ENCODE data around the gene TRIM3.
A peak's percentile ranks its signal among the peaks of the same experiment; 100 is the strongest.

The TRIM3 gene

GRCh38 chr11:6488342-6488741 lies 14.6 kb upstream of the TRIM3 start:
- ATAC-seq (replicated peaks) (no peak), DNase-seq (no peak)
- Mint-ChIP-seq H3K4me3 (no peak overlapping the region), H3K4me1 (ENCODE audit: low read depth in 2 of 2) (peaks cover 7 to 11% of the 10 kb centered on the region in 2 donors), H3K9me3 (no peaks in the 10 kb centered on the region), H3K27ac (no peak overlapping the region), H3K36me3 (ENCODE audit: insufficient read depth) (peaks cover 17% of the 10 kb centered on the region), H3K27me3 (no peaks in the 10 kb centered on the region)

GRCh38 chr11:6486938-6487337 lies 13.2 kb upstream of the TRIM3 start:
- H3K9me3 Mint-ChIP-seq = no peaks in the 10 kb centered on the region
- DNase-seq (no peak), ATAC-seq (replicated peaks) (no peak)
- peaks cover 18% of the 10 kb centered on the region for H3K36me3 Mint-ChIP-seq (ENCODE audit: insufficient read depth)
- H3K4me1 Mint-ChIP-seq (ENCODE audit: low read depth in 2 of 2) = peaks cover 14 to 15% of the 10 kb centered on the region in 2 donors
- H3K27ac Mint-ChIP-seq = no peak overlapping the region
- no peak overlapping the region for H3K4me3 Mint-ChIP-seq
- no peaks in the 10 kb centered on the region for H3K27me3 Mint-ChIP-seq

- no peaks in the 10 kb centered on the region for H3K9me3 Mint-ChIP-seq
- ATAC-seq (replicated peaks) (no peak), DNase-seq (no peak)
- no peaks in the 10 kb centered on the region for H3K27me3 Mint-ChIP-seq
- H3K27ac Mint-ChIP-seq = no peak overlapping the region
- peaks cover 13 to 16% of the 10 kb centered on the region in 2 donors for H3K4me1 Mint-ChIP-seq (ENCODE audit: low read depth in 2 of 2)
- peaks cover 22% of the 10 kb centered on the region for H3K36me3 Mint-ChIP-seq (ENCODE audit: insufficient read depth)
- H3K4me3 Mint-ChIP-seq = no peak overlapping the region
These were observed 12.5 kb upstream of the TRIM3 start for GRCh38 chr11:6486256-6486655.

GRCh38 chr11:6485661-6486060 lies 11.9 kb upstream of the TRIM3 start:
- H3K27me3 Mint-ChIP-seq = no peaks in the 10 kb centered on the region
- peaks cover 19 to 22% of the 10 kb centered on the region in 2 donors for H3K4me1 Mint-ChIP-seq (ENCODE audit: low read depth in 2 of 2)
- no peak overlapping the region for H3K4me3 Mint-ChIP-seq
- DNase-seq (no peak), ATAC-seq (replicated peaks) (no peak)
- H3K27ac Mint-ChIP-seq = no peak overlapping the region
- peaks cover 26% of the 10 kb centered on the region for H3K36me3 Mint-ChIP-seq (ENCODE audit: insufficient read depth)
- H3K9me3 Mint-ChIP-seq = no peaks in the 10 kb centered on the region

- Mint-ChIP-seq H3K36me3 (ENCODE audit: insufficient read depth) (peaks cover 25% of the 10 kb centered on the region), H3K27me3 (no peaks in the 10 kb centered on the region)
- no peak for ATAC-seq (replicated peaks)
These were observed 9.3 kb upstream of the TRIM3 start for GRCh38 chr11:6483015-6483414.

GRCh38 chr11:6482441-6482840 lies 8.7 kb upstream of the TRIM3 start:
- ATAC-seq (replicated peaks) (no peak), DNase-seq (no peak)
- Mint-ChIP-seq H3K4me3 (peak overlapping the region; percentile 89 to 90), H3K27me3 (no peaks in the 10 kb centered on the region), H3K36me3 (ENCODE audit: insufficient read depth) (peaks cover 26% of the 10 kb centered on the region), H3K9me3 (no peaks in the 10 kb centered on the region), H3K27ac (peak overlapping the region; percentile 96 to 98), H3K4me1 (ENCODE audit: low read depth in 2 of 2) (peaks cover 26 to 32% of the 10 kb centered on the region in 2 donors)

More at GRCh38 chr11:6483015-6483414, 9.3 kb upstream of the TRIM3 start:
- Mint-ChIP-seq H3K27ac (peak overlapping the region; percentile 96 to 98), H3K4me3 (peak overlapping the region; percentile 89 to 90), H3K9me3 (no peaks in the 10 kb centered on the region), H3K4me1 (ENCODE audit: low read depth in 2 of 2) (peaks cover 26 to 32% of the 10 kb centered on the region in 2 donors)
- DNase-seq = no peak

- peaks cover 27% of the 10 kb centered on the region for H3K36me3 Mint-ChIP-seq (ENCODE audit: insufficient read depth)
- H3K27me3 Mint-ChIP-seq = no peaks in the 10 kb centered on the region
- ATAC-seq (replicated peaks) (peak; percentile 3), DNase-seq (peak in 1 of 3 experiments; percentile 18)
- H3K9me3 Mint-ChIP-seq = no peaks in the 10 kb centered on the region
- peak overlapping the region; percentile 89 to 90 for H3K4me3 Mint-ChIP-seq
- peaks cover 26 to 32% of the 10 kb centered on the region in 2 donors for H3K4me1 Mint-ChIP-seq (ENCODE audit: low read depth in 2 of 2)
- H3K27ac Mint-ChIP-seq = peak overlapping the region; percentile 96 to 98
These were observed 8.2 kb upstream of the TRIM3 start for GRCh38 chr11:6481924-6482275.

- peaks cover 27% of the 10 kb centered on the region for H3K36me3 Mint-ChIP-seq (ENCODE audit: insufficient read depth)
- H3K4me1 Mint-ChIP-seq (ENCODE audit: low read depth in 2 of 2) = peaks cover 26 to 32% of the 10 kb centered on the region in 2 donors
- H3K27ac Mint-ChIP-seq = peak within 1 kb of the TSS; percentile 96 to 98
- no peaks in the 10 kb centered on the region for H3K27me3 Mint-ChIP-seq
- ATAC-seq (replicated peaks) (peak; percentile 95), DNase-seq (peak; percentile 94 to 97 (median 96))
- no peaks in the 10 kb centered on the region for H3K9me3 Mint-ChIP-seq
- H3K4me3 Mint-ChIP-seq = peak within 1 kb of the TSS; percentile 89 to 90
These were observed 7.5 kb upstream of the TRIM3 start, which contains the start of the genes ARFIP2 and TIMM10B for GRCh38 chr11:6481012-6481923. ARFIP2 (minus strand) TSS chr11:6481331; CDS start chr11:6480421, 910 bp downstream. TIMM10B (plus strand) TSS chr11:6481501; CDS start chr11:6481517, 16 bp downstream.

GRCh38 chr11:6480299-6480914 lies 6.7 kb upstream of the TRIM3 start:
- no peak for ATAC-seq (replicated peaks)
- Mint-ChIP-seq H3K36me3 (ENCODE audit: insufficient read depth) (peaks cover 27% of the 10 kb centered on the region), H3K27me3 (no peaks in the 10 kb centered on the region), H3K4me1 (ENCODE audit: low read depth in 2 of 2) (peaks cover 29 to 32% of the 10 kb centered on the region in 2 donors), H3K4me3 (peak overlapping the region; percentile 89 to 90), H3K27ac (peak overlapping the region; percentile 96 to 98), H3K9me3 (no peaks in the 10 kb centered on the region)
- DNase-seq = no peak

- peak overlapping the region in 1 of 2 donors; percentile 39 for H3K27ac Mint-ChIP-seq
- peaks cover 23% of the 10 kb centered on the region for H3K36me3 Mint-ChIP-seq (ENCODE audit: insufficient read depth)
- no peak for DNase-seq
- H3K4me1 Mint-ChIP-seq (ENCODE audit: low read depth in 2 of 2) = peaks cover 33 to 36% of the 10 kb centered on the region in 2 donors
- no peak overlapping the region for H3K4me3 Mint-ChIP-seq
- ATAC-seq (replicated peaks) = no peak
- no peaks in the 10 kb centered on the region for H3K9me3 Mint-ChIP-seq
- no peaks in the 10 kb centered on the region for H3K27me3 Mint-ChIP-seq
These were observed 2.8 kb upstream of the TRIM3 start for GRCh38 chr11:6476571-6476970.

- Mint-ChIP-seq H3K27me3 (no peaks in the 10 kb centered on the region), H3K9me3 (no peaks in the 10 kb centered on the region), H3K36me3 (ENCODE audit: insufficient read depth) (peaks cover 17% of the 10 kb centered on the region), H3K4me3 (no peak overlapping the region), H3K27ac (peak overlapping the region; percentile 84 to 90), H3K4me1 (ENCODE audit: low read depth in 2 of 2) (peaks cover 29 to 31% of the 10 kb centered on the region in 2 donors)
- no peak for ATAC-seq (replicated peaks)
- no peak for DNase-seq
These were observed 2.2 kb upstream of the TRIM3 start for GRCh38 chr11:6475936-6476335.

GRCh38 chr11:6474806-6475500 lies 1.2 kb upstream of the TRIM3 start:
- H3K4me1 Mint-ChIP-seq (ENCODE audit: low read depth in 2 of 2) = peaks cover 21 to 23% of the 10 kb centered on the region in 2 donors
- H3K27me3 Mint-ChIP-seq = no peaks in the 10 kb centered on the region
- H3K4me3 Mint-ChIP-seq = peak overlapping the region; percentile 88 to 89
- H3K36me3 Mint-ChIP-seq (ENCODE audit: insufficient read depth) = peaks cover 16% of the 10 kb centered on the region
- DNase-seq (no peak), ATAC-seq (replicated peaks) (no peak)
- H3K27ac Mint-ChIP-seq = peak overlapping the region; percentile 83 to 90
- H3K9me3 Mint-ChIP-seq = no peaks in the 10 kb centered on the region

- H3K9me3 Mint-ChIP-seq = no peaks in the 10 kb centered on the region
- H3K27ac Mint-ChIP-seq = peak overlapping the region; percentile 83 to 90
- peaks cover 16% of the 10 kb centered on the region for H3K36me3 Mint-ChIP-seq (ENCODE audit: insufficient read depth)
- H3K27me3 Mint-ChIP-seq = no peaks in the 10 kb centered on the region
- peak overlapping the region; percentile 88 to 89 for H3K4me3 Mint-ChIP-seq
- H3K4me1 Mint-ChIP-seq (ENCODE audit: low read depth in 2 of 2) = peaks cover 16 to 19% of the 10 kb centered on the region in 2 donors
- DNase-seq = no peak
- ATAC-seq (replicated peaks) = no peak
These were observed 662 bp upstream of the TRIM3 start for GRCh38 chr11:6474413-6474792.
